DMS 273 treated with DMSO at 0.1 percent for 48 hours (cell line): Measurements from ENCODE around the gene AGR2.
A peak's percentile ranks its signal among the peaks of the same experiment; 100 is the strongest.

Experiments used
- DNase-seq: peaks from one replicate; lab custom pipeline; 2025; lab: John Stamatoyannopoulos, UW

The AGR2 gene

DNA sequence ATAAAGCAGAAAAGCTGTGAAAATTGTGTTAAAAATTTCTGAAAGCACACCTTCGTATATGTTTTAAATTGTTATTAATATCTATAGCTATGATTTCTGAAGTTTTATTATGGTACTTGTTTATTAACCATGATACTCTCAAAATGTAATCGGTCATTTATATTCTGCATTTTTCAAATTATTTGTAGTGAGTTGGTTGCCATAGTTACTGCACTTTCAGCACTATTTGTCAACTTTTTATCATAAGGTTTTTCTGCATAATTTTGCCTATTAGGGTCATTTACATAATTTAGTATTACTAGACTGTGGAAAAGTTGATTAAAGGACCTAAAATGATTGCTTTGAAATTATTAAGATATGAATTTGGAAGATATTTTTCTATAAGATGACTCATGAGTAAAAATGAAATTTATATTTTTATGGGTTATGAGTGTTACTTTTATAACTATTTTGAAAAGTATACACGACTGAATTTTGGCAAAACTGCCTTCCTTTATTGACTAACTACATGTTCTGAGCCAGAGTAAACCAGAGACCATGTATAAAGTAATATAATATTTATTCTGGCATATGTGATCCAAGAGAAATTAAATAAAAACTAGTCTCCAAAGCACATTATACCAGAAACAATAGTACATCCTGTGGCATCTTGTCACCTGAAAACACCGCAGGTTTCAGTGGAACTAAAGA is 7.9 kb upstream of the AGR2 start:
- DNase-seq, result no peak

DNA sequence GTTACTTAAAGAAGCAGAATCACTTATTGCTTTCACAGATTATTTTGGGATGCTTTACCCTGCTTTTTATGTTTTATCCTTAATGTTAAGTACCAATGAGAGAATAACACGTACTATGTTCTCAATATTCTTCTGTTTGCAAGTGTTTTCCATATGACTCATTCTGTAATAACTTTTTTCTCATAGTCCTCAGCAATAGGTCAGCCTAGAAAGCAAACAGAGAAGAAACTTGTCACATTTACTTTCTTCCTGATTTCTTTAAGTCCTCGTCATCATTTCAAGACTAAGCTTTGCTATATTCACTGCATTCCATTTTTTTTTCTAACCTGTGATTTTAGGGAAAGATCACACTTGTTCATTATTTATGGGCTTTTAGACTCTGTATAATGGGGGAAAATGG is 6.8 kb upstream of the AGR2 start:
- DNase-seq, result no peak

DNA sequence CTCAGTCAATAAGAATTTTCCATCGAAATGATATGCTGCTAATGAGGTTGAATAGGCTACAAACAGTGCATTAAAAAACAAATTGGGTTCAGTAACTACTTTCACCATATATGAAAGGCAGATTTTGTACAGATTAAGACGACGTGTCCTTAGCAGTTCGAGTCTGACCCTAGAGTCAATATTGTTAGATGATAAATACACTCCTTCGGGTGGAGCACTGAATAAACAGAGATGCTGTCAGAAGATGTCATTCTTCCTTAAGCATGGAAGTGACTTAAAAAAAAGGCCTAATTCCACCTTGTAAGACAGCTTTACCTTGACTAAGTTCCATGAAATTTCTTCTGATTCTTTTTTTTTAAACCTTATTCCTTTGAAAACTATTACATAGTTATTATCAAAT is 5.8 kb upstream of the AGR2 start:
- no peak for DNase-seq

DNA sequence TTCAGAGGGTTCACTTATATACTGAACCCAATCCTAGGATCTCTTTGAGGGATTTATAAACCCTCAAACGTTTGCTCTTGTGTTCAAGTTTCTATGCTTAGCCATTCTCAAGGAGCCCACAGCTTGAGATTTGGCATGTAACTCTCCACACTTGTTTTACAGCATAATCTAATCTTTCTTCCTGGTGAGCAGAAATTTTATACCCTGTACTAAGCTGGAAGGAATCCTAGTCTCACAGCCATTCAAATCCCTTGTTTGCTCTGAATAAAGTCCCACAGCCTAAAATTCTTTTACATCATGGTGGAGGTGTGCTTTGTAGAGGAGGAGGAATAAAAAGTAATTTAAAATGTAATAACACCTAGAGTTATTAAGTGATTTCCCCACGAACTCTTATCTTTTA is 5.3 kb upstream of the AGR2 start:
- DNase-seq, result no peak

DNA sequence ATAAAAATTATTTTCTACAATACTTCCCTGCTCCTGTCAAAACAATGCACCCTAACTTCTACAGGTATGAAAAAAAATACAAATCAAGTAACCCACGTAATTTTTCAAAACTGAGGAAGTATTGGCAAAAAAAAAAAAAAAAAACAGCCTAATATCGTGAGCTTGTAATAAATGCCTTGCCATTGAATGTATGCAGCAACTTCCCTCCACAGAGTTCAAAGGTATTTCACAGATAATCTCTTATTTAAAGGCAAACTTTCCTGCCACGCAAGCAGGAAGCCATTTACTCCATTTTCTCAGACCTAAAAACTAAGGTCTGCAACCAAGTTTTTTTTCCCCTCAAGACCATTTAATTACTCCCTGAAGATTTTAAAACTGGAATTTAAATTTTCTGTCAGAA is 642 bp upstream of the AGR2 start:
- DNase-seq, result no peak

DNA sequence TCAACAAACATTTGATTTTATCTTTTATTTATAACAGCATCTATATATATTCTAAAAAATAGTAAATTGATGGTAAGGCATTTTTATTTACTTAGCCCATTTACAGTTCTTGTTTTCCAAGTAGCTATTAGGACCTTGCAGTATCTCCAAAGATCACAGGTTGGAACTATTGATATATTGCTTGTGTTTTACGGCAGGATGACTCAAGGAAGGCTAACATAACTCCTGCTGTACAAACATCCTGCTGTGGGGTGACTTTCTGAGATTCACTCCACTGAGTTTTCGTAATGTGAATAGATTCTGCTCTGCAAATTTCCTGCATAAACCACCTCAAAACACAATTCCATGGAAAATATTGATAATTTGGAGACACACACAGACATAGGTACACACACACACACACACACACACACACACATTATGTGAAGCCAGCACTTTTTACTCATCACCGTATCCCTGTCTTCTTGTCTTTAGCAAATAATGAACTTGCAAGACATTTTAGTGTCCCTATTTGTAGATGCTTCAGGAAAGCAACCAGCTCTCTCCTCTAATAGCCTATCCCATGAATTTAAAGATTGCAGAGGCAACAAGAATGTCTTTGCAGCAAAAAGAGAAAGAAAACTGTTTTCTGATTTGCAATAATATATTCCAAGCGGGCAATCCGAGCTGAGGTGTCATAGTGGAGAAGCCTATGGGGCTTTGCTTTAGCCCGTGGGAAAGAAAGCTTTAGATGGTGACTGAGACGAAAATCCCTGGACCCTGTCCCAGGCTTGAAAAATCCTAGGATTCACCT is 722 bp downstream of the AGR2 start:
- DNase-seq, result no peak

DNA sequence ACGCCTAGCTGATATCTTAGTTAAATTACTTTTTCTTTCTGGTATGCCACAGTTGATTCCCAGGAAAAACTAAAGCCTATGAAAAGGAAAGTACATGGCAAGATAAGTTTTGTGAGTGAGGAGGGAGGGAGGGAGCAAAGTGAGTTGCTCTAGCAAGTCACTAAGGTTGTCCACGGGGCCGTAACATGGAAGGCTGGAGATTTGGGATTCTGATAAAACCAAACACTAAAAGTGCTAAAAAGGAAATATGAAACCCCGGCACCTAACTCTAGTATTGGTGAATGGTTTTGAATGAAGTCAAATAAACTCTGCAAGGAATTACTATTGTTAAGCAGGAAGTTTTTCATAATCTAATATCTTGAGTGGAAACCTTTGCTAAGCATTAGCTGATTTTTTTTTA is 1.7 kb downstream of the AGR2 start:
- DNase-seq, result no peak

DNA sequence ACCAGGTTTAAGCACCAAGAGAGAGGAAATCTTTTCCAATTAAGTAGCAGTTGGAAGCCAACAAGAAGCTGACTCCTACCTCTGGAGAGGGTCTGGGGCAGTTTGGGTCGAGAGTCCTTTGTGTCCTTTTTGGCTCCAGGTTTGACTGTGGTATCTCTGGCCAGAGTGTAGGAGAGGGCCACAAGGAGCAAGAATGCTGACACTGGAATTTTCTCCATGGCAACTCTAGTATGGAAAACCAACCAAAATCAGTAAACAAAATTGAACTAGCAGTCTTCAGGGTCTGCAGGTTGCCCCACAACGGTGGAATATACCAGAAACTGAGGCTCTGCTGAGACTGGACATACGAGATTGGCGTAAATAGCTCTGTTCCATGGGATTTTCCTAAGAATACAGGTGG is 3.2 kb downstream of the AGR2 start:
- no peak for DNase-seq

DNA sequence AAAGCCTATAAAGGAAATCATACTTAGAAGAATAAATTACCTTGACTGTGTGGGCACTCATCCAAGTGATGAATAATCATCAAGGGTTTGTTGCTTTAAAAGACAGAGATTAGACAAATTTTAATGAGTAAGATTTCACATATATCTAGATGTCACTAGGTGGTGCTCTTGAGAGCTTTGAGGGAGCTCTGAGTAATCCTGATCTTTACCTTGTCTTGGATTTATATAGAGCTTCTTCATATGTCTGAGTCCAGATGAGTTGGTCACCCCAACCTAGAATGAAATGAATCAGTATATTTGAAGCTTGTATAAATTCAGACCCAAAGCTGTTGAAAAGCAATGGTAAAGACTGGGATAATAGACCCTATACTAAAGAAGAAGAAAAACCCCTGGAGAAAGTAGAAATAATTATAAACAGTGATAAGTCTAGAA is 3.7 kb downstream of the AGR2 start:
- peak; percentile 62 for DNase-seq

DNA sequence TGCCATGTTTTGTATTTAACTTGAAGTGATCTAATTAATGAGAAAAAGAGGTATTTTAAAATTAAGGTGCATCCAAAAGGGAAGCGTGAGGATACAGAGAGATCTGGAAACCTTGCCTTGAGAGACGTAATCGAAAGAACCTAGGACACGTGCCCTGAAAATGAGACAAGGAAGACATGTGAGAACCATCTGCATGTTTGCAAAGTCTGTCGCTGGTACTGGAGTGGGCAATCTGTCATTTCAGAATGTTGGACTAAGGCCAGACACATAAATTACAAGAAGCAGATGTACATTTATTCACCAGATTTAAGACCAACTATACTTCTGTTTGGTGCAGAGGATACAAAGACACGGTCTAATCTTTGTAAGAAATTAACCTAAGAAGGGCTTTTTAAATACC is 9.2 kb downstream of the AGR2 start:
- DNase-seq, result peak; percentile 98

DNA sequence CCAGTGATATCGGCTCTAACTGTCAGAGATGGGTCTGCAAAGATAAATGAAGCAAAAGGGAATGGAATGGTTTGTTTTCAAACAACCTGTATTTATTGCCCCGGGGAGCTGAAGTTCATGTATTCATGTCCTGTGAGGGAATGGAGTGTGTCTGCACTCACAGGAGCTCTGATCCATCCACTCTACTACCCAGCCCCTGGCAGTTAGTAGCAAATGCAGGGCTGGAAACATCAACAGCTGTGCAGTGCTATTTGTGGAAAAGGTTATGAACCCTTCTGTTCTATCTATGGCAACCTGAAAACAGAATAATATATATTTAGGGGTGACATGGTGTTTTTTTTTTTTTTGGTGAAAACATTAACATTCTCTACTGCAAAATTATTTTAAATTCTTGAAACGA is 9.8 kb downstream of the AGR2 start:
- DNase-seq, result peak; percentile 53

DNA sequence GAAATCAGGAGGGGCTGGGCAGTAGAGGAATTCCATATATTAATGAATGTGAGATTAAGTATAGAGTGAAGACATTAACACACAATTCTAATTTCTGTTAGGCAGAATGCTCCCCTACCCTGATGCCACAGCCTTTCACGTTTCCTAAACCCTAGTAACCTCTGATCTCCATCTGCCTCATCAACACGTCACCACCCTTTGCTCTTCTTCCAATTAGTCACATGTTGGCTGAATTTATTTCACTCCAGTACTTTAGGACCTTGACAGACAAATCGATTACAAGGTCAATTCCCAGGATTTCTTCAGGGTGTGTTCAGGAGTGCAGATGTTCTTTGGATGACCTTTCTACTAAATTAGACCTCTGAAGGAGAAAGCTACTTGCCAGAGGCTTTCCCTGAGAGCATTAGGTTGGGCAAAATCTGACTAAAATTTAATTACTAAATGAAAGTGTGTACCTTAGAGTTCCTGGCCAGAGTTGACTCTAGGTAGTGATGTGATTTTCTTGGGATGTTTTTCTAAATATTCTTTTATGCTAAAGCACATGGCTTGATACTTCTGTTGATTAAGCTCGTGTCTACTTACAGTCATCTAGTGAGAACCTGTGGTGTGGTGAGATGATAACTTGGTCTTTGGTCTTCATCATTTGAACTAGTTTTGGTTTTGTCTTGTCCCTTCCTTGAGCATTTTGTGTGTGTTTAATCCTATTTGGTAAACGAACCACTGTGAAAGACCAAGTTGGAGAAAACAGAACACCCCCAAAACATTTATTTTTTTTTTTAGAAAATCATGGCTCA is 12.7 kb downstream of the AGR2 start:
- DNase-seq, result no peak

DNA sequence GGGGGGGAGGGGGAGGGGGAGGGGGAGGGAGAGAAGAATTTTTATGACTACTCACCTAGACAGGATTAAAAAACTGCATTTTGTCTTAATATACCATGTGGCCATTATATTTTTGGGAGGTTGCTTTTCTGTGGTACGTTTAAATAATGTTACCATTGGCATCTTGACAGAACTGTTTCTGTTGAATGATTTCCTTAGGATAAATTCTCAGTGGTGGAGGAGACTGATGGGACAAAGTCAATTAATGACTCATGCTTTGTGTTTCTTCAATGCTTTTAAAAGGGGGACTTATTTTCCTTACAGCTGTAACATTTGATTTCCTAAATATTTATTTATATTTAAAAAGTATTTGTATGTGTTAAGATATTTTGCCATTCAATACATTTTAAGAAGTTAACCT is 13.7 kb downstream of the AGR2 start:
- no peak for DNase-seq

DNA sequence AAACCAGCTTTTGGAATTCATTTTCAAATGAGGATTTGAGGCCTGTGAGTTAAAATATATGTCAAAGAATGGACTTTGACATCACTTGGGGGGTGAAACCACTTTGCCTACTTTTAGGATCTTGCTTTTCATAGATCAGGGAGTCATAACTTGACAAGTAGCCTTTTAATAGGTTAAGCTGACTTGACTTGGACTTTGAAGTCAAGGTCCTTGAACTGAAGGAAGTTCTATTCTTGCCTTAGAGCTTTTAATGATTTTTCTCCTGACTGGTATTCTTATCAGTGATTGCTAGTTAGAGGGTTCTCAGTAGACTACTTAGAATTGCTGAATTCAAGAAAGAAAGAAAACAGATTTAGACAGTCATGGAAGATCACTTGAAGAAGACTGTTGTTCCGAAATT is 17.7 kb downstream of the AGR2 start:
- no peak for DNase-seq

DNA sequence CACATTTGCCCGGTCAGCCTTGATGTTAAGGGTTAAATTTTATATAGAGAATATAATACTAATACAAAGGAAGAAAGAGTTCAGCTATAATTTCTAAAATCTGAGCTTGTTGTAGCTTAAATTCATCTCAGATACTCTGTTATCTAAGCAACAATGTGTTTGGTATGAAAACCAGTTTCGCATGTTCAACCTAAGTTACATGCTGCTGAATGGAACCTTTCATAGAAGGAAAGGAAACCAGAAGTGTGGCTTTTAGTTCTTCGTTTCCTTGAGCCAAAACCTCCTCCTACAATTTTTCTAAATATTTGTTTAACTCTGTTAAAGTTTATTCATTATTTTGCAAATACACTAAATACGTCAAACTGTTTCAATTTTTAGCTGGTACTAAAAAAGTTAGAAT is 18.5 kb downstream of the AGR2 start:
- DNase-seq, result no peak

DNA sequence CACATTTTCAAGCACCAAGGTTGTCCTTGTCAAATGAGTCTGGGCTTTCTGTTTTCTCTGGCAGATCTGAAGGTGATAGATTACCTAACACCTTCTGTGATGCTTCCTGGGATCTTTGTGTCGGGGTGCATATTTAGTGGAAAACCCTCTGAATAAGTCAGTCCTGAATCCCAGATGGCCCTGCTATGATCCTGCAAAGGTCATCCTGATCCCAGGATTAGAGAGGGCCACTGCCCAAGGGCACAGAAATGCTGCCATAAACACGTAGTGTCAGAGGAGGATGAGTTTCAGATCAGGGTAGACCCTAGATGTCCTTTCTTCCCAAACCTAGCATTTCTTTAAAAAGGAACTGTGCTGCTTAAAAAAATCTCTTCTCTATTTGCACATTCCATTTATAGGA is 19.0 kb downstream of the AGR2 start:
- no peak for DNase-seq

DNA sequence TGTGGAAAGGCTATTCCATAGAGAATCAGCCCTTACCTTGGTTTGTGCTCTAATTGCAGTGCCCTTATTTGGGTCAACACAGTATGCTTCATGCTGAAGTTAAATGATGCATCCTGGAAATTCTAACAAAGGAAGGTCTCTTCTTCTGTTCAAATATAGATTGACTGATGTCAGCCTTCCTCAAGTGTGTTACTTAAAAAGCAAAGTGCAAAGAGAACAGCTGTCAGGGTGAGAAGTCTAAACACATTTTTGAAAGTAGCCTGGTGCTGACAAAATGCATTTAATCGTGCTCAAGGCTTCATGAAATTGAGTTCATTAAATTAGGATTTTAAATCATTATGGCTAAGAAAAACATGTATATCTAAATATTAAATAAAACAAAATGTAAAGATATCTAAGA is 19.5 kb downstream of the AGR2 start:
- DNase-seq, result no peak

DNA sequence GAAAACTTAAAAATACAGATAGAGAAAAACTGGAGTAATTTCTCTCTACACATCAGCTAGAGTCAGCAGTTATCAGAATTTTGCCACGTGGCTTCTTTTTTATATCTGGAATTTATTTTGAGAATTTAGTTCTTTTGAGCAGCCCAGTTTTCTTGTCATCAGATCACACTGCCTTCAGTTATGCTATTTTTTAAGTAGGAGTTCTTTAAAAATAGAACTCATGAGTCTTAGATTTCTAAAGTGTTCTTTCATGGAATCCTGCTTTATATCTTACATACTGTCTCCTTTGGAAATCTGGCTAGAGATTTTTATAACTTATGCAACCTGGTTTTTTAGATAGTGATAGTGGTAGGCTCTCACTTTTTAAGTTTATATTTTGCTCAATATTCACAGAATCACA is 24.2 kb downstream of the AGR2 start:
- no peak for DNase-seq

DNA sequence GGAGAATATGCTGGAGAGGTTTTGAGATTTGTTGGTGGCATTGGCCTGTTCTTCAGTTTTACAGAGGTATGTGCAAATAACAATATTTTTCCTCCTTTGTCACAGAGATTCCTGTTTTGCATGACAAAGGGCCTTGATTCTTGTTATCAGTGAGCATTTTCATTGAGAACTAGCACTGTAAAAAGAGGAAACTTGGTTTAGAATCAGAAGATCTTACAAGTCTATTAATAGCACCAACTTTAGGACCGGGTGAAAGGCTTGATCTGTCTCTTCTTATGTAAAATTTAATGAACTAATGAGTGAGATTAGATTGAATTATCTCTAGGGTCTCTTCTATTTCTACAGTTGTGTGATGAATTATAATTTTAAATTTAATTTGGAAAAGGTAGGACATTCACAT is 25.7 kb downstream of the AGR2 start:
- DNase-seq, result no peak

DNA sequence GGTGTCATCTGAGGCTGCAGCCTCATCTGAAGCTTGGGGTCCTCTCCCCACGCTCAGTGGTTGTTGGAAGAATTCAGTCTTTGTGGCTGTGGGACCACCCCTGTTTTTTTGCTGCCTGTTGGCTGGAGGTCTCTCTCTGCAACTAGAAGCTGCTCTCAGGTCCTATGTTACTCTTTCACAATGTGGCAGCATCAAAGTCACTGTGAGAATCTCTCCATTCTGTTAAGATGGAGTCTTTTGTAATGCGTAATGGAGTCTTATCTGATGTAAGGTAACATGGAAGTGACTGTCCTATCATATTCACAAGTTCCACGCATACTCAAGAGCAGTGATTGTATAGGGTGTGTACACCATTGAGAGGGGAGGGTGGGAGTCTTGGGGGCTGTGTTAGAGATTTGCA is 26.3 kb downstream of the AGR2 start:
- DNase-seq, result no peak

DNA sequence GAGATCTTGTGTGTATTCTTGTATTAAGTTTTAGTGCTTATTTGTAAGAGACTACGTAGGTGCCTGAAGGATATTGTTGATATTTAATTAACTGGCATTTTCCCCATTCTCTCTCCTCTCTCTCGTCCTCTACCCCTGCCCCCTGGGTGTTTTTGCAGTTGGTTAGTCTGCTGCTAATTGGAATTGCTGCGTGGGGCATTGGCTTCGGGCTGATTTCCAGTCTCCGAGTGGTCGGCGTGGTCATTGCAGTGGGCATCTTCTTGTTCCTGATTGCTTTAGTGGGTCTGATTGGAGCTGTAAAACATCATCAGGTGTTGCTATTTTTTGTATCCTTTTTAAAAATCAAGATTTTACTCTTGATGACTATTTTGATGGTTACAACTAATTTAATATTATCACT is 28.7 kb downstream of the AGR2 start:
- no peak for DNase-seq

DNA sequence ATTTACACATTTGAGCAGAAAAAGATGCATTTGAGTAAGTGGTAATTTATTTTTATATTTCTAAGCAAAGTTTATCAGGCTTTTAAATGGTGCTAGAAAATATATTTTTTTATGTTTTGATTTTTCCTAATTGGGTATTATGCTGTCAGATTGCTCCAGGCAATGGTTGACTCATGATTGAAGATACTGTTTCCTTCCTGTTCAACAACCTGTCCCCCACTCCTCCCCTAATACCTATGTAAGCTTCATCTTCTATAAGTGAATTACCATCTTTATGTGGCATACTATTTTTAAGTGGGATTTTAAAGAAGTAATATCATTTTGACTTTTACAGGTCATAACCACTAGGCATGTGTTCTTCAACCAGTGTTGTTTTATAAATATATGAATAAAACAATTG is 29.8 kb downstream of the AGR2 start:
- DNase-seq, result no peak

DNA sequence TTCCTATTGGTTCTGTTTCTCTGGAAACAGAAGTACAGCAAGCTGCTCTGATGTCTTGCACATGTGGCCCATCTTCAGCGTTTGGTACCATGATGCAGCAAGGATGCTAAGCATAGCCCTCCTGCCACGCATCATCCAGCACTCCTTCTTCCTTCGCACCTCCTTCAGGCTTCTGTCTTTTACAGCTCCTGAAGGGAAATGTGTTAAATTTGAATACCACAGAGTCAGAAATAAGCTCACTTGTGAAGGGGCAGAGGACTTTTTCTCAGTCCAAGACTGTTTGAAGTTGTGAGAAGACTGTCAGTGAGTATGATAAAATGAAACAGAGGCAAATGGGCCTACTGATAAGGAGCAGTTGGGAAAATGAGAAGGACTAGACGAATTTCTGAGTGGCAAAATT is 30.5 kb downstream of the AGR2 start:
- DNase-seq, result no peak
